GM10266 (cell line): ENCODE measurements around the gene NTN5.

Experiments
- DNase-seq: peaks from one replicate; pipeline ENCODE4 v3.0.0; 2012; ENCODE audit errors: extremely low spot score
- CTCF ChIP-seq: IDR thresholded peaks from 2 replicates; pipeline ENCODE4 v1.5.1; 2012; ENCODE audit warnings: mild to moderate bottlenecking, low read depth; ENCODE audit not compliant: control insufficient read depth, insufficient read depth; ENCODE audit errors: missing control alignments

The NTN5 gene

GRCh38 chr19:48716562-48717291, 43.9 kb upstream of the NTN5 start:
- no peak for TF ChIP-seq CTCF
- no peak for DNase-seq

- no peak for DNase-seq
- TF ChIP-seq CTCF = no peak
Observed at GRCh38 chr19:48715681-48716171, 42.9 kb upstream of the NTN5 start.

- TF ChIP-seq CTCF = no peak
- no peak for DNase-seq
Observed at GRCh38 chr19:48714759-48715675, 42.2 kb upstream of the NTN5 start.

- DNase-seq = peak; percentile 99
- peak; percentile 20 for TF ChIP-seq CTCF
Observed at GRCh38 chr19:48713864-48714755, 41.3 kb upstream of the NTN5 start.

GRCh38 chr19:48713041-48713863, 40.4 kb upstream of the NTN5 start:
- no peak for DNase-seq

More at GRCh38 chr19:48713041-48713863, 40.4 kb upstream of the NTN5 start:
- TF ChIP-seq CTCF = no peak
